IMR-90 (cell line): ENCODE data around the gene KCNK10. TPM values are rescaled to one million over a fixed set of nuclear protein-coding genes. Genes with fewer than 3 reads are reported as not detected.

ENCODE experiments used
- ATAC-seq: fragments of 200-7000 bp; cut with Tn5 transposase; 2 replicates; pipeline ENCODE4 v1.9.1; 2020; ENCODE audit warnings: low read depth, mild to moderate bottlenecking, moderate library complexity
- BruUV-seq: library from RNA; stranded (reverse); fragments of 400-500 nt; replicated peaks from 2 replicates; lab custom pipeline; 2021; lab: Mats Ljungman, UMichigan
- CTCF ChIA-PET: fragments of 300-600 bp; formaldehyde crosslinking; extraction: SDS; loops from one replicate; lab custom pipeline; 2021; ENCODE audit warnings: antibody characterized with exemption; lab: Yijun Ruan, JAX
- POLR2A ChIA-PET: fragments of 300-600 bp; sonication (Branson Sonifier 250); formaldehyde crosslinking; loops from one replicate; lab custom pipeline; 2022; ENCODE audit warnings: antibody characterized with exemption; ENCODE audit not compliant: unreplicated experiment; lab: Charles Lee
- DNase-seq: peaks from one replicate; pipeline ENCODE4 v3.0.0; 2013
- H2AFZ ChIP-seq: replicated peaks from 2 replicates; pipeline ENCODE3; 2013; ENCODE audit warnings: low read length, mild to moderate bottlenecking; ENCODE audit not compliant: poor library complexity
- H2AK5ac ChIP-seq: 2 replicates; pipeline ENCODE4 v1.6.1; 2013; ENCODE audit warnings: low read depth, low read length, inconsistent platforms
- H2AK9ac ChIP-seq: replicated peaks from 2 replicates; pipeline ENCODE3; 2013; ENCODE audit warnings: mild to moderate bottlenecking, low read depth, low read length, moderate library complexity; ENCODE audit not compliant: poor library complexity
- H2BK120ac ChIP-seq: 2 replicates; pipeline ENCODE4 v1.6.1; 2013; ENCODE audit warnings: low read depth, low read length, inconsistent platforms
- H2BK15ac ChIP-seq: 3 replicates; pipeline ENCODE4 v1.6.1; 2013; ENCODE audit warnings: low read depth, low read length, inconsistent platforms
- H2BK20ac ChIP-seq: 2 replicates; pipeline ENCODE4 v1.6.1; 2013; ENCODE audit warnings: low read depth, mild to moderate bottlenecking, inconsistent platforms, low read length, moderate library complexity
- H2BK5ac ChIP-seq: 2 replicates; pipeline ENCODE4 v1.6.1; 2013; ENCODE audit warnings: mild to moderate bottlenecking, low read depth, low read length, inconsistent platforms; ENCODE audit not compliant: poor library complexity, severe bottlenecking
- H3K14ac ChIP-seq: replicated peaks from 2 replicates; pipeline ENCODE4 v1.6.1; 2013; ENCODE audit warnings: low read depth, low read length, inconsistent platforms
- H3K18ac ChIP-seq: 2 replicates; pipeline ENCODE4 v1.6.1; 2013; ENCODE audit warnings: low read depth, low read length, control low read depth
- H3K23ac ChIP-seq: 2 replicates; pipeline ENCODE4 v1.6.1; 2013; ENCODE audit warnings: low read depth, low read length, inconsistent platforms
- H3K27ac ChIP-seq: 2 replicates; pipeline ENCODE4 v1.5.1; 2013; ENCODE audit warnings: mild to moderate bottlenecking, control low read depth, low read length; ENCODE audit not compliant: insufficient read depth
- H3K27me3 ChIP-seq: 2 replicates; pipeline ENCODE4 v1.6.1; 2013; ENCODE audit warnings: low read length; ENCODE audit not compliant: control insufficient read depth, insufficient read depth
- H3K36me3 ChIP-seq: 2 replicates; pipeline ENCODE4 v1.6.1; 2013; ENCODE audit warnings: low read length, mixed read lengths; ENCODE audit not compliant: control insufficient read depth, insufficient read depth
- H3K4ac ChIP-seq: 2 replicates; pipeline ENCODE4 v1.6.1; 2013; ENCODE audit warnings: low read depth, low read length, inconsistent platforms
- H3K4me1 ChIP-seq: 2 replicates; pipeline ENCODE4 v1.6.1; 2013; ENCODE audit warnings: low read length, mixed read lengths; ENCODE audit not compliant: control insufficient read depth, insufficient read depth
- H3K4me2 ChIP-seq: 2 replicates; pipeline ENCODE4 v1.6.1; 2013; ENCODE audit warnings: low read depth, mild to moderate bottlenecking, control low read depth, low read length, moderate library complexity
- H3K4me3 ChIP-seq: 2 replicates; pipeline ENCODE4 v1.5.1; 2013; ENCODE audit warnings: low read depth, mild to moderate bottlenecking, control low read depth, low read length, moderate library complexity; ENCODE audit not compliant: insufficient read depth
- H3K56ac ChIP-seq: 2 replicates; pipeline ENCODE4 v1.6.1; 2013; ENCODE audit warnings: low read length, inconsistent platforms; ENCODE audit not compliant: insufficient read depth; ENCODE audit errors: extremely low read depth
- H3K79me1 ChIP-seq, 2 experiments: 2 replicates each; pipeline ENCODE4 v1.6.1; 2013; ENCODE audit warnings: low read length in 2 of 2, inconsistent platforms in 1 of 2, low read depth in 1 of 2
- H3K9ac ChIP-seq: 2 replicates; pipeline ENCODE4 v1.6.1; 2013; ENCODE audit warnings: low read depth, low read length, control low read depth
- H3K9me1 ChIP-seq: 2 replicates; pipeline ENCODE4 v1.6.1; 2013; ENCODE audit warnings: low read length, inconsistent platforms; ENCODE audit not compliant: insufficient read depth
- H3K9me3 ChIP-seq: 2 replicates; pipeline ENCODE4 v1.6.1; 2013; ENCODE audit warnings: low read length; ENCODE audit not compliant: control insufficient read depth, insufficient read depth
- H4K20me1 ChIP-seq: 2 replicates; pipeline ENCODE4 v1.6.1; 2013; ENCODE audit warnings: low read length, inconsistent platforms; ENCODE audit not compliant: insufficient read depth
- H4K5ac ChIP-seq: 2 replicates; pipeline ENCODE4 v1.6.1; 2013; ENCODE audit warnings: mild to moderate bottlenecking, low read depth, low read length, control low read depth
- H4K8ac ChIP-seq, 2 experiments: 2 replicates each; pipeline ENCODE4 v1.6.1; 2013; ENCODE audit warnings: low read depth in 2 of 2, low read length in 2 of 2, control low read depth in 1 of 2, inconsistent platforms in 1 of 2
- H4K91ac ChIP-seq: 2 replicates; pipeline ENCODE4 v1.6.1; 2013; ENCODE audit warnings: low read depth, low read length, inconsistent platforms; ENCODE audit not compliant: insufficient read depth
- BHLHE40 ChIP-seq: fragments of 150-350 bp; IDR thresholded peaks from 2 replicates; pipeline ENCODE4 v1.6.1; 2016; ENCODE audit warnings: mild to moderate bottlenecking, low read depth, low read length
- CEBPB ChIP-seq: IDR thresholded peaks from 2 replicates; pipeline ENCODE4 v1.6.1; 2012; ENCODE audit warnings: low read depth, low read length, improper control_type of control experiment
- CHD1 ChIP-seq: IDR thresholded peaks from 2 replicates; pipeline ENCODE4 v1.6.1; 2012; ENCODE audit warnings: low read depth, low read length, improper control_type of control experiment
- FOS ChIP-seq: fragments of 150-350 bp; IDR thresholded peaks from 2 replicates; pipeline ENCODE4 v1.6.1; 2016; ENCODE audit warnings: low read depth, low read length
- NFE2L2 ChIP-seq: fragments of 150-350 bp; IDR thresholded peaks from 2 replicates; pipeline ENCODE4 v1.6.1; 2016; ENCODE audit warnings: low read depth, mild to moderate bottlenecking, low read length
- POLR2A ChIP-seq: IDR thresholded peaks from 2 replicates; pipeline ENCODE4 v1.6.1; 2012; ENCODE audit warnings: mild to moderate bottlenecking, low read depth, low read length
- RAD21 ChIP-seq: IDR thresholded peaks from 2 replicates; pipeline ENCODE4 v1.6.1; 2012; ENCODE audit warnings: low read length, improper control_type of control experiment
- RCOR1 ChIP-seq: IDR thresholded peaks from 2 replicates; pipeline ENCODE4 v1.6.1; 2012; ENCODE audit warnings: mild to moderate bottlenecking, low read length, improper control_type of control experiment; ENCODE audit not compliant: insufficient replicate concordance
- RFX5 ChIP-seq: IDR thresholded peaks from 2 replicates; pipeline ENCODE4 v1.8.0; 2012; ENCODE audit warnings: low read depth, mild to moderate bottlenecking, low read length, moderate library complexity
- WGBS, 2 experiments: methylation state at CpG; one replicate each; pipeline versions ENCODE4 v1.1.5 to v1.1.7; 2013; ENCODE audit warnings: missing lambda C conversion rate in 2 of 2; ENCODE audit not compliant: insufficient read length in 1 of 2; ENCODE audit errors: extremely low coverage in 2 of 2; 5-methylcytosine and 5-hydroxymethylcytosine counted together
- dilution Hi-C: fragments of 300-500 bp; cut with HindIII; formaldehyde crosslinking; loops from one replicate; pipeline ENCODE4 v1.14.3; 2018; ENCODE audit warnings: low sequenced_read_pairs; ENCODE audit not compliant: unreplicated experiment
- in situ Hi-C: fragments of 300-500 bp; cut with MboI; formaldehyde crosslinking; loops from 3 replicates; pipeline ENCODE4 v1.14.3; 2019; ENCODE audit warnings: low sequenced_read_pairs, inconsistent platforms, mixed read lengths
- intact Hi-C: fragments of 100-400 bp; cut with micrococcal nuclease; formaldehyde crosslinking; loops from 2 replicates; pipeline ENCODE4 v1.10.0; 2022
- polyA plus RNA-seq, 3 experiments: library from polyadenylated mRNA; depleted of rRNA; stranded (reverse); fragments of >200 nt; gene quantifications; 2 replicates each; pipeline ENCODE4 v1.2.3, GENCODE V29; 2012; ENCODE audit warnings: low replicate concordance in 1 of 3
- total RNA-seq: library from RNA; depleted of rRNA; stranded (reverse); fragments of >200 nt; gene quantifications from 2 replicates; pipeline ENCODE4 v1.2.3, GENCODE V29; 2012

Gene KCNK10
- total and polyA plus RNA-seq, 2 of the 4 experiments (the other 2 are of a cell fraction): not detected

DNA sequence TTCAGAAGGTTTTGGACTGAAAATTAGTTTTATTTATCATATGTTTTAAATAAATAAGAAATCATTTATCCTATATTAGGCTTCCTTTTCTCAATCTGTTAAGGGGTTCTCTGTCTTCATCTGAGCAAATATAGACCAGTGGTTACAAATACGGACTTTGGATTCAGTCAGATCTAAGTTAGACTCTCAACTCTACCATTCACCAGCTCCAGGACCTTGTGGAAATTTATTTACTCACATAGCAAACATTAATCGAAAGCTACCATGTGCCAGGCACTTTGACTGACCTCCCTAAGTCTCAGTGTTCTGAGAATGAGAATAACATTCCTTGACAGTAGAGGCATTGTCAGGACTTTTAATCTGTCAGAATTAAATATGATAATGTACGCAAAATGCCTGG, 22.3 kb downstream of the KCNK10 start:
- in situ Hi-C loops: no loop called here
- H2AFZ ChIP-seq: no peak overlapping the region
- intact Hi-C loops: no loop called here
- no peak overlapping the region for H2BK120ac ChIP-seq
- H3K9me3 ChIP-seq: no peaks in the 10 kb centered on the region
- no peak overlapping the region for H4K91ac ChIP-seq
- no peak overlapping the region for H3K18ac ChIP-seq
- H3K23ac ChIP-seq: no peak overlapping the region
- TF ChIP-seq CEBPB (no peak), CHD1 (no peak), RAD21 (no peak), RCOR1 (no peak), FOS (no peak), NFE2L2 (no peak), RFX5 (no peak), POLR2A (no peak), BHLHE40 (no peak)
- H3K27ac ChIP-seq: no peak overlapping the region
- dilution Hi-C loops: no loop called here
- ChIA-PET CTCF (no interaction called here), POLR2A (no interaction called here)
- ATAC-seq (no peak), DNase-seq (no peak)
- BruUV-seq: no TSS peak
- no peaks in the 10 kb centered on the region for H4K20me1 ChIP-seq
- no peaks in the 10 kb centered on the region for H3K36me3 ChIP-seq
- no peak overlapping the region for H3K9ac ChIP-seq
- H4K5ac ChIP-seq: no peak overlapping the region
- H3K4ac ChIP-seq: no peak overlapping the region
- no peak overlapping the region for H4K8ac ChIP-seq
- H3K27me3 ChIP-seq: no peaks in the 10 kb centered on the region
- H3K9me1 ChIP-seq: no peaks in the 10 kb centered on the region
- H2AK5ac ChIP-seq: no peak overlapping the region
- H3K4me1 ChIP-seq: no peaks in the 10 kb centered on the region
- H3K4me2 ChIP-seq: no peak overlapping the region
- H2AK9ac ChIP-seq: no peak overlapping the region
- H3K79me1 ChIP-seq: no peaks in the 10 kb centered on the region
- no peak overlapping the region for H2BK20ac ChIP-seq
- no CpG with 5 or more reads among the region's 3 CpGs for WGBS, 2 experiments
- no peak overlapping the region for H3K56ac ChIP-seq
- no peak overlapping the region for H3K14ac ChIP-seq
- no peak overlapping the region for H3K4me3 ChIP-seq
- no peak overlapping the region for H2BK15ac ChIP-seq
- no peak overlapping the region for H2BK5ac ChIP-seq
